CD8-positive, alpha-beta memory T cell (primary cell): Measurements from ENCODE around the gene STK4. TPM values are rescaled to one million over a fixed set of nuclear protein-coding genes. Genes with fewer than 3 reads are reported as not detected.
A peak's percentile ranks its signal among the peaks of the same experiment; 100 is the strongest.

Experiments
- CTCF ChIA-PET: fragments of 350-600 bp; sonication (Branson Sonifier 250); formaldehyde crosslinking; loops from one replicate; lab custom pipeline; 2021; ENCODE audit warnings: antibody characterized with exemption; lab: Charles Lee
- POLR2A ChIA-PET: fragments of 350-600 bp; sonication (Branson Sonifier 250); formaldehyde crosslinking; loops from one replicate; lab custom pipeline; 2021; ENCODE audit warnings: antibody characterized with exemption; lab: Charles Lee
- DNase-seq, 5 donors: peaks; one replicate each; pipeline versions ENCODE4 v3.0.0 to v3.0.0-alpha.2; 2020 to 2022; ENCODE audit warnings: mixed read lengths in 1 of 5
- H3K27ac ChIP-seq: one replicate; pipeline ENCODE4 v1.7.0; 2013; ENCODE audit warnings: low read depth, mild to moderate bottlenecking, low read length, moderate library complexity
- H3K27me3 ChIP-seq: 2 replicates; pipeline ENCODE4 v1.7.0; 2013; ENCODE audit warnings: low read length, mild to moderate bottlenecking; ENCODE audit not compliant: insufficient read depth, poor library complexity, severe bottlenecking
- H3K36me3 ChIP-seq: 2 replicates; pipeline ENCODE4 v1.7.0; 2013; ENCODE audit warnings: mild to moderate bottlenecking, low read length, moderate library complexity; ENCODE audit not compliant: insufficient read depth
- H3K4me1 ChIP-seq: 2 replicates; pipeline ENCODE4 v1.7.0; 2013; ENCODE audit warnings: mild to moderate bottlenecking, low read length, moderate library complexity; ENCODE audit not compliant: insufficient read depth
- H3K4me3 ChIP-seq: 2 replicates; pipeline ENCODE4 v1.7.0; 2013; ENCODE audit warnings: mild to moderate bottlenecking, low read length
- H3K9me3 ChIP-seq: 2 replicates; pipeline ENCODE4 v1.7.0; 2013; ENCODE audit warnings: mild to moderate bottlenecking, low read length
- H3K27ac Mint-ChIP-seq, 8 donors: one replicate each; pipeline ENCODE4 v1.8.0; 2020 to 2021; ENCODE audit warnings: mixed read lengths in 8 of 8, mild to moderate bottlenecking in 6 of 8, inconsistent platforms in 3 of 8, moderate library complexity in 3 of 8
- H3K27me3 Mint-ChIP-seq, 2 donors: one replicate each; pipeline ENCODE4 v1.8.0; 2020 to 2021; ENCODE audit warnings: mixed read lengths in 2 of 2, mild to moderate bottlenecking in 1 of 2, moderate library complexity in 1 of 2
- H3K36me3 Mint-ChIP-seq, 3 donors: one replicate each; pipeline ENCODE4 v1.8.0; 2020 to 2021; ENCODE audit warnings: mixed read lengths in 3 of 3, inconsistent platforms in 1 of 3, mild to moderate bottlenecking in 1 of 3
- H3K4me1 Mint-ChIP-seq, 3 donors: one replicate each; pipeline ENCODE4 v1.8.0; 2020 to 2021; ENCODE audit warnings: mixed read lengths in 3 of 3, inconsistent platforms in 1 of 3, mild to moderate bottlenecking in 1 of 3
- H3K4me3 Mint-ChIP-seq, 7 donors: one replicate each; pipeline ENCODE4 v1.8.0; 2020 to 2021; ENCODE audit warnings: mixed read lengths in 7 of 7, mild to moderate bottlenecking in 6 of 7, moderate library complexity in 4 of 7, inconsistent platforms in 2 of 7
- H3K9me3 Mint-ChIP-seq, 5 donors: one replicate each; pipeline ENCODE4 v1.8.0; 2020 to 2022; ENCODE audit warnings: mixed read lengths in 5 of 5, mild to moderate bottlenecking in 3 of 5, moderate library complexity in 2 of 5, inconsistent platforms in 1 of 5
- polyA plus RNA-seq: library from polyadenylated mRNA; unstranded; fragments of 300-500 nt; fragmentation: Illumina TruSeq; gene quantifications from one replicate; pipeline ENCODE4 v1.2.3, GENCODE V29; 2021
- total RNA-seq, 2 experiments: library from RNA; stranded (reverse); gene quantifications; one replicate each; pipeline ENCODE4 v1.2.3, GENCODE V29; 2021

Gene STK4
- total and polyA plus RNA-seq, 3 experiments from 2014 or later: 192 to 210 (median 200) TPM

DNA sequence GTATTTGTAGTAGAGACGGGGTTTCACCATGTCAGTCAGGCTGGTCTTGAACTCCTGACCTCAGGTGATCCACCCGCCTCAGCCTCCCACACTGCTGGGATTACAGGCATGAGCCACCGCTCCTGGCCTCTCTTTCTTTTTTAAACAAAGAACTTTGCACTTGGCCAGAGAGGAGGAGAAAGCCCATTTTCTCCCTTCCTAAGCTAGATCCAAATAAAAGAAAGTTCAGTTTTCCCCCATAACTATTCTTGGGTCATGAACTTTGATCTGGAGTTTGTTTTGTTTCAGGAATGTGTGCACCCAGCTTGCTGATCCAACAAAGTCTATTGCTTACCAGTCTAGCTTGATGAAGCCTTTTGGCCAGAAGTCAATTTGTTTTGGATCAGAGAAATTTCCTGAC is 111.2 kb downstream of the STK4 start:
- H3K36me3 ChIP-seq: peaks cover 67% of the 10 kb centered on the region
- peaks cover 4 to 10% (median 6%) of the 10 kb centered on the region in 5 donors for H3K9me3 Mint-ChIP-seq
- no peak for DNase-seq
- H3K4me1 ChIP-seq: no peaks in the 10 kb centered on the region
- POLR2A ChIA-PET: no interaction called here
- peak overlapping the region in 1 of 8 donors; percentile 11 for H3K27ac Mint-ChIP-seq
- CTCF ChIA-PET: interaction anchor here (1.2 to 1.8 kb wide), 3 partner anchors 9 to 33 kb away, joined by 3 to 7 read pairs (median 5); no protein-coding TSS in a partner anchor
- no peak overlapping the region for H3K27ac ChIP-seq
- peaks cover 9 to 21% (median 18%) of the 10 kb centered on the region in 3 donors for H3K4me1 Mint-ChIP-seq
- no peaks in the 10 kb centered on the region for H3K27me3 ChIP-seq
- H3K4me3 Mint-ChIP-seq: no peak overlapping the region
- no peaks in the 10 kb centered on the region for H3K27me3 Mint-ChIP-seq
- no peaks in the 10 kb centered on the region for H3K9me3 ChIP-seq
- H3K4me3 ChIP-seq: no peak overlapping the region
- peaks cover 35 to 92% (median 47%) of the 10 kb centered on the region in 3 donors for H3K36me3 Mint-ChIP-seq

GRCh38 chr20:45080867-45081624 is 114.7 kb downstream of the STK4 start:
- peaks cover 45 to 87% (median 46%) of the 10 kb centered on the region in 3 donors for H3K36me3 Mint-ChIP-seq
- Histone ChIP-seq H3K36me3 (peaks cover 37% of the 10 kb centered on the region), H3K4me1 (no peaks in the 10 kb centered on the region), H3K27ac (no peak overlapping the region), H3K4me3 (no peak overlapping the region), H3K27me3 (no peaks in the 10 kb centered on the region), H3K9me3 (no peaks in the 10 kb centered on the region)
- peaks cover 4 to 19% (median 12%) of the 10 kb centered on the region in 3 donors for H3K4me1 Mint-ChIP-seq
- H3K27me3 Mint-ChIP-seq: peaks cover 0 to 2% of the 10 kb centered on the region in 2 donors
- peaks cover 5 to 11% (median 6%) of the 10 kb centered on the region in 5 donors for H3K9me3 Mint-ChIP-seq
- H3K27ac Mint-ChIP-seq: peak overlapping the region in 3 of 8 donors; percentile 4 to 46 (median 40)
- DNase-seq: no peak
- POLR2A ChIA-PET: no interaction called here
- CTCF ChIA-PET: no interaction called here
- peak overlapping the region in 1 of 7 donors; percentile 5 for H3K4me3 Mint-ChIP-seq

DNA sequence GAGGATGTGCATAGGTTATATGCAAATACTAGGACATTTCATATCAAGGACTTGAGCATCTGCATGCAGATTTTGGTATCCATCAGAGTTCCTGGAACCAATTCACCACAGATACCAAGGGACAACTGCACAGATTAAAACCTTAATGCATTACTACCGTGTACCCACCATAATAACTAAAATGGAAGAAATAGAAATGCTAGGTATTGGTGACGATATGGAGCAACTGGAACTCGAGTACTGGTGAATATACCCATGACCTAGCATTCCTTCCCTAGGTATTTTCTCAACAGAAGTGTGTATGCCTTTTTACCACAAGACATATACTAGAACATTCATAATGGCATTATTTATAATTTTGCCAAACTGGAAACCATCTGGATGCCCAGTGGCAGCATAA is 116.2 kb downstream of the STK4 start:
- peak overlapping the region in 2 of 8 donors; percentile 62 to 88 for H3K27ac Mint-ChIP-seq
- CTCF ChIA-PET: interaction anchor here (1.2 to 1.6 kb wide), 3 partner anchors 14 to 38 kb away, joined by 3 to 7 read pairs (median 3); no protein-coding TSS in a partner anchor
- POLR2A ChIA-PET: no interaction called here

DNA sequence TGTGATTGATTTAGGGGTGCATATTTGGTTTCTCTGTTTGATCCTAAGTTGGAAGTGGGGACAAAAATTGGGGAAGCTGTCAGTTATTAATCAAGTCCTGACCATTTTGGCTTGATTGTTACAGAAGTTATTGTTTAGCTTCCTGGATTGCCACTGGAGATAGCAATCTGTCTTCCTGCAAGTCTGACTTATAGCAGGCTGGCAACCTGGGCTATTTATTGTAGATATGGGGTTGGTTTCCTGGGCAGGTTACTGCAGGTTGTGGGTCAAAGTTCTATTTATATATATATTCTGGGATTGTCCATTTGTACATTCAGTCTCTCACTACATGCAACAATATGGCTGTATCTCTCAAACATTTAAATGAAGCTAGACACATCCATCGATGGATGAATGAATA is 116.8 kb downstream of the STK4 start:
- no peaks in the 10 kb centered on the region for H3K27me3 ChIP-seq
- H3K36me3 Mint-ChIP-seq: peaks cover 42 to 87% (median 47%) of the 10 kb centered on the region in 3 donors
- H3K36me3 ChIP-seq: peaks cover 24% of the 10 kb centered on the region
- peak overlapping the region in 5 of 8 donors; percentile 14 to 88 (median 31) for H3K27ac Mint-ChIP-seq
- no peak overlapping the region for H3K27ac ChIP-seq
- H3K4me3 ChIP-seq: no peak overlapping the region
- no peaks in the 10 kb centered on the region for H3K4me1 ChIP-seq
- peaks cover 5 to 11% (median 6%) of the 10 kb centered on the region in 5 donors for H3K9me3 Mint-ChIP-seq
- ChIA-PET POLR2A (no interaction called here), CTCF (interaction anchor here (1.2 to 1.6 kb wide), 3 partner anchors 13 to 39 kb away, joined by 3 to 7 read pairs (median 3); no protein-coding TSS in a partner anchor)
- peaks cover 8 to 25% (median 16%) of the 10 kb centered on the region in 3 donors for H3K4me1 Mint-ChIP-seq
- no peaks in the 10 kb centered on the region for H3K9me3 ChIP-seq
- no peak overlapping the region for H3K4me3 Mint-ChIP-seq
- DNase-seq: no peak
- H3K27me3 Mint-ChIP-seq: peaks cover 0 to 2% of the 10 kb centered on the region in 2 donors

More for the DNA sequence above, 116.2 kb downstream of the STK4 start:
- H3K27me3 ChIP-seq: no peaks in the 10 kb centered on the region
- H3K4me3 ChIP-seq: no peak overlapping the region
- peaks cover 42 to 85% (median 47%) of the 10 kb centered on the region in 3 donors for H3K36me3 Mint-ChIP-seq
- H3K9me3 ChIP-seq: no peaks in the 10 kb centered on the region
- H3K4me1 ChIP-seq: no peaks in the 10 kb centered on the region
- H3K9me3 Mint-ChIP-seq: peaks cover 5 to 11% (median 6%) of the 10 kb centered on the region in 5 donors
- H3K4me3 Mint-ChIP-seq: no peak overlapping the region
- peaks cover 8 to 25% (median 16%) of the 10 kb centered on the region in 3 donors for H3K4me1 Mint-ChIP-seq
- H3K27me3 Mint-ChIP-seq: peaks cover 0 to 2% of the 10 kb centered on the region in 2 donors
- peaks cover 24% of the 10 kb centered on the region for H3K36me3 ChIP-seq
- no peak for DNase-seq
- H3K27ac ChIP-seq: no peak overlapping the region

GRCh38 chr20:45085289-45085688 is 119.0 kb downstream of the STK4 start:
- Histone ChIP-seq H3K9me3 (no peaks in the 10 kb centered on the region), H3K27me3 (no peaks in the 10 kb centered on the region), H3K36me3 (peaks cover 13% of the 10 kb centered on the region), H3K4me1 (no peaks in the 10 kb centered on the region), H3K27ac (no peak overlapping the region), H3K4me3 (no peak overlapping the region)
- H3K9me3 Mint-ChIP-seq: peaks cover 5 to 11% (median 6%) of the 10 kb centered on the region in 5 donors
- no peak for DNase-seq
- ChIA-PET POLR2A (no interaction called here), CTCF (no interaction called here)
- no peak overlapping the region for H3K4me3 Mint-ChIP-seq
- peaks cover 8 to 16% (median 14%) of the 10 kb centered on the region in 3 donors for H3K4me1 Mint-ChIP-seq
- peak overlapping the region; percentile 12 to 89 (median 44) for H3K27ac Mint-ChIP-seq
- peaks cover 0 to 2% of the 10 kb centered on the region in 2 donors for H3K27me3 Mint-ChIP-seq
- peaks cover 30 to 82% (median 32%) of the 10 kb centered on the region in 3 donors for H3K36me3 Mint-ChIP-seq

DNA sequence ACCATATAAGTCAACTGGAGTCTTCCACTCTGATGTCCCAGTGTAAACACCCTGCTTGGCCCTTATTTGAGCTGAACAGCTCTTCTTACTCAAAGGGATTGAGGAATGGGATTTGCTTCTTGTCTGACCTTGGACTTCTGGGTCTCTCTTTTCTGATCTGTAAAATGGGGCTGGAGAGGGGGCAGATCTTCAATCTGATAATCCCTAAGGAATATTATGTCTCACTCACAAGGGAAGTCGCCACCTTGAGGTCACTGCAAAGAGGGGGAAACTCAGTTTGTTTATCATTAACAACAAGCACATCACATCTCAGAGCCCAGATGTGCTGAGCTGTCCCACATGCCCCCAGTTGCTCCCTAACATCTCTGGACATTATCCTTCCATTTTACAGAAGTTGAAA is 119.6 kb downstream of the STK4 start:
- H3K36me3 ChIP-seq: peaks cover 7% of the 10 kb centered on the region
- H3K4me1 Mint-ChIP-seq: peaks cover 8 to 16% (median 14%) of the 10 kb centered on the region in 3 donors
- H3K4me3 ChIP-seq: no peak overlapping the region
- no peaks in the 10 kb centered on the region for H3K4me1 ChIP-seq
- peaks cover 25 to 80% (median 29%) of the 10 kb centered on the region in 3 donors for H3K36me3 Mint-ChIP-seq
- ChIA-PET CTCF (interaction anchor here (0.8 to 2.1 kb wide), 3 partner anchors 8 to 42 kb away, joined by 3 to 7 read pairs (median 4); no protein-coding TSS in a partner anchor), POLR2A (no interaction called here)
- H3K4me3 Mint-ChIP-seq: no peak overlapping the region
- H3K27me3 Mint-ChIP-seq: peaks cover 0 to 2% of the 10 kb centered on the region in 2 donors
- H3K27me3 ChIP-seq: no peaks in the 10 kb centered on the region
- peak overlapping the region in 7 of 8 donors; percentile 11 to 78 (median 35) for H3K27ac Mint-ChIP-seq
- no peaks in the 10 kb centered on the region for H3K9me3 ChIP-seq
- H3K27ac ChIP-seq: no peak overlapping the region
- H3K9me3 Mint-ChIP-seq: peaks cover 5 to 11% (median 6%) of the 10 kb centered on the region in 5 donors
- no peak for DNase-seq

DNA sequence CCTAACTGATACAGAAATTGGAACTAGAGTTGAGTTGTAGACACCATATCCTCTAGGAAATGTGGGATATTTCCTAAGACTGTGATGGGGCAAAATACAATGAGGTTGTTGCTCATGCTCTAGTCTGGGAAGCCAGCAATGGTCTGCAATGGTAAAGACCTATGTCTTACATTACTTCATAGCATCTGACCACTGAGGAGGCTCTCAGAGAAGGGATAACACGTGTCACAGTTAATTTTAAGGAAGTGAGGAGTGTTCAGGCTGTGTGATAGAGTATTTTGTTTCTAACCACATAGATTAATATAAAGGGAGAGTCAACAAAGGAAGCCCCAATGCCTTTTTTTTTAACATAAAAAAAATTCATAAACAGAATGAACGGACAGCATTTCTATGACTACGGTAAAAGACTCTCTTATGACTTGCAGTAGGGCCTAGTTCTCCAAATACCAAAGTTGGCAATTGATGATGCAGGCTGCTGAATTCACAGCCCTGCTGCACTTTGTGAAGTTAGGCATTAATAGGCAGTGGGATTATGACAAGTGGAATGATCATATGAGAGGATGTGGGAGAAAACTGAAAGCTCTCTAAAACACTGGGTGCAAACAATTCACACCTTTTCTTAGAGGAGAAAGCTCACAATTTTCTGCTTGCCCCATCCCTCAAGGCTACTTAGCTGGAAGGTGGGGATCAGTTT is 120.9 kb downstream of the STK4 start:
- peaks cover 14 to 77% (median 22%) of the 10 kb centered on the region in 3 donors for H3K36me3 Mint-ChIP-seq
- CTCF ChIA-PET: interaction anchor here (1.0 to 2.1 kb wide), 3 partner anchors 9 to 43 kb away, joined by 3 to 7 read pairs (median 4); no protein-coding TSS in a partner anchor
- H3K36me3 ChIP-seq: no peaks in the 10 kb centered on the region

More for the DNA sequence above, 120.9 kb downstream of the STK4 start:
- H3K9me3 ChIP-seq: no peaks in the 10 kb centered on the region
- POLR2A ChIA-PET: interaction anchor here (0.5 kb wide), 1 partner anchor 92 kb away, joined by 7 read pairs; no protein-coding TSS in a partner anchor
- peak overlapping the region in 5 of 8 donors; percentile 10 to 83 (median 31) for H3K27ac Mint-ChIP-seq
- H3K27me3 ChIP-seq: no peaks in the 10 kb centered on the region
- H3K4me1 Mint-ChIP-seq: peaks cover 8 to 16% (median 14%) of the 10 kb centered on the region in 3 donors
- H3K4me1 ChIP-seq: no peaks in the 10 kb centered on the region
- H3K27ac ChIP-seq: no peak overlapping the region
- H3K4me3 Mint-ChIP-seq: no peak overlapping the region
- no peak overlapping the region for H3K4me3 ChIP-seq
- peaks cover 0 to 2% of the 10 kb centered on the region in 2 donors for H3K27me3 Mint-ChIP-seq
- peaks cover 0 to 4% (median 0%) of the 10 kb centered on the region in 5 donors for H3K9me3 Mint-ChIP-seq
- DNase-seq: no peak
